Amniotic epithelial cell (primary cell): ENCODE results near the gene PDE7B.

Source experiments
- DNase-seq: peaks from one replicate; pipeline ENCODE4 v3.0.0-alpha.2; 2010; ENCODE audit warnings: low read depth

PDE7B gene

GRCh38 chr6:136236466-136237293, 385.2 kb downstream of the PDE7B start:
- DNase-seq, result peak; percentile 55

GRCh38 chr6:136244061-136244616, 392.6 kb downstream of the PDE7B start:
- peak; percentile 78 for DNase-seq
